C4-2B (cell line): ENCODE data around the gene KDM1B.

Source experiments
- CTCF ChIP-seq: fragments of 450-650 bp; conservative IDR thresholded peaks from 2 replicates; pipeline ENCODE4 v1.5.1; 2017; ENCODE audit warnings: mild to moderate bottlenecking
- ZFX ChIP-seq: fragments of 450-650 bp; IDR thresholded peaks from 2 replicates; pipeline ENCODE4 v1.6.1; 2017

DNA sequence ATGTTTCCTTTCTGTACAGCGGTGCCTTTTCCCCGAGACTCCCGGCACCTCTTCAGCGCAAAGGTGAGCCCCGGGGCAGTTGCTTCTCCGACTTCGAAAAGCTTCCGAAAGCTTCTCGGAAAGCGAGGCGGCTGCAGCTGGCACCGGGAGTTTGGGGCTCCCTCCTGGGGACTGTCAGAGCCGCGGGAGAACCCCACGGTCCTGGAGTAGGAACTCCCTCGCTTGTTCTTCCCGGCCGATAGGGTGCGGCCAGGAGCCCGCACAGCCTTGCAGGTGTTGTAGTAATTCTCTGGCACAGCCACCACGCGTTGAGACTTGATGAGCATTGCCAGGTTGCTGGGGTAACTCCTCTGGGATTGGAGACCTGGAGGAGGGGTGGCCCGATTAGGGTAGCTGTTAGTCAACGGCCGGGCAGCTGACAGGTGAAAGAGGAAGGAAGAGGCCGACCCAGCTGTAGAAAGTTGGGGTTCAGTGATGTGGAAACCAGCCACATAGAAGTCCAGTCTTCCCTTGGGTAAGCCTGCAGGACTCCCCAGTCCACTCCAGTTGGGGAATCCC lies 721 bp downstream of the KDM1B start:
- TF ChIP-seq CTCF (peak; percentile 72), ZFX (no peak)
